ENCODE data around the gene CACNB2.

GRCh38 chr10:18185621-18186020, 45.4 kb downstream of the CACNB2 start:
- TF ChIP-seq CTCF (IDR thresholded peaks at IDR 0.05; ENCODE audit: low read depth, low read length), result no peak
- TF ChIP-seq POLR2A (IDR thresholded peaks at IDR 0.05; ENCODE audit: extremely low read depth, insufficient read length), result no peak
- no peak for TF ChIP-seq MAX (IDR thresholded peaks at IDR 0.05; ENCODE audit: low read depth, low read length)

Data from NB4 (cell line).